ENCODE data around the gene STRADA. TPM values are rescaled to one million over a fixed set of nuclear protein-coding genes. Genes with fewer than 3 reads are reported as not detected.

STRADA gene
- total and polyA plus RNA-seq, 9 of the 15 experiments (the other 6 are each of a cell fraction or from before 2014, with no cell fraction given), result 6.6 to 33.0 (median 20.5) TPM

DNA sequence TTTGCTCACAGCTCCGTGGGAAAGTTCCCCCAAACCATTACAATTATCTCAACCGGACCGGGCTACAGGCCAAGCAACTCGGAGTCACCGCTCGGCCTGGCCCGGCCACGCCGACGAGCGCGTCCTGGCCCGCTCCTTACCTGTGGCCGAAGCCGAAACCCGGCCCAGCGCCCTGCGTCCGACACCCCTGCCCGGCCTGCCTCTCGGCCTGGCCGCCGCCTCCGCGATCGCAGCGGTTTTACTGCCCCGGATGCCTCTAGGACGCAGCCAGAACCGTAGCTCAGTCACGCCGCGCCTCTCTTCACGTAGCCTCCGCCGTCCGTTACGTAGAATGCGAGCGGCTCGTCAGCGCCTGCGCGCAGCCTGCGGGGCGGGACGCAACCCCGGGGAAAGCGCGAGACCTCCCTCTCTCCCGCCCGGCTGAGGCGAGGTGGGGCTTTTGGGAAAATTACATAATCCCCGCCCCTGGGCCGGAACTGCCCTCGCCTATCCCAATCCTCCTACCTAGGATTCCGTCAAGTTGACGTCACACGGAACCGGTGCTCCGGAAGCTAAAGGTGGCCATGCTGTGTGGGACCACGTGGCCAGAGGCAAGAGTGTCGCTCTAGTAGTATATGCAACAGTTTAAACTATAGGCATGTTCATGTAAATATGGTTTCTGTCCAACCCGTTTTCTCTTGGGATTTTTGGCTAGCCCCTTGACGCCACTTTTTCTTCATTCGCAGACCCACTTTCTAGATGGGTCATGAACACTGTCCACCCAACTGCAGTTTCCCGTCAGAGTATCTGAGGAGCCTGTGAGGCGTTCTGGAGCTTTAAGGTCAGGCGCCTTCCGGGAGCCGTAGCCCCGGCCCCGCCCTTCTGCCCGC, 31.9 kb upstream of the STRADA start, which contains the start of gene CCDC47 (continued):
- TF ChIP-seq HMBOX1 (IDR thresholded peaks at IDR 0.05) (no peak; the same call in 1 of the 2 replicates), E2F4 (CRISPR knock-in tag; IDR thresholded peaks at IDR 0.05; ENCODE audit: low read depth) (0 out of 2 replicates have a peak, but pooled peaks have one; percentile 27), SIN3B (IDR thresholded peaks at IDR 0.05; ENCODE audit: low read depth) (peak; percentile 51; the same call in 1 of the 2 replicates), ELK1 (CRISPR knock-in tag; IDR thresholded peaks at IDR 0.05) (no peak), ZNF589 (CRISPR knock-in tag; IDR thresholded peaks at IDR 0.05; ENCODE audit: low read depth) (peak; percentile 90), ASH1L (IDR thresholded peaks at IDR 0.05; ENCODE audit: borderline replicate concordance, low read depth, partially characterized antibody) (peak; percentile 27), TEAD4 (IDR thresholded peaks at IDR 0.05; ENCODE audit: low read length) (peak; percentile 59), TEAD4 (CRISPR knock-in tag; IDR thresholded peaks at IDR 0.05; ENCODE audit: borderline replicate concordance) (no peak), HSF4 (CRISPR knock-in tag; IDR thresholded peaks at IDR 0.05; ENCODE audit: borderline replicate concordance) (no peak), PHB2 (IDR thresholded peaks at IDR 0.05; ENCODE audit: low read depth) (no peak)
- TF ChIP-seq, protein P1, sequence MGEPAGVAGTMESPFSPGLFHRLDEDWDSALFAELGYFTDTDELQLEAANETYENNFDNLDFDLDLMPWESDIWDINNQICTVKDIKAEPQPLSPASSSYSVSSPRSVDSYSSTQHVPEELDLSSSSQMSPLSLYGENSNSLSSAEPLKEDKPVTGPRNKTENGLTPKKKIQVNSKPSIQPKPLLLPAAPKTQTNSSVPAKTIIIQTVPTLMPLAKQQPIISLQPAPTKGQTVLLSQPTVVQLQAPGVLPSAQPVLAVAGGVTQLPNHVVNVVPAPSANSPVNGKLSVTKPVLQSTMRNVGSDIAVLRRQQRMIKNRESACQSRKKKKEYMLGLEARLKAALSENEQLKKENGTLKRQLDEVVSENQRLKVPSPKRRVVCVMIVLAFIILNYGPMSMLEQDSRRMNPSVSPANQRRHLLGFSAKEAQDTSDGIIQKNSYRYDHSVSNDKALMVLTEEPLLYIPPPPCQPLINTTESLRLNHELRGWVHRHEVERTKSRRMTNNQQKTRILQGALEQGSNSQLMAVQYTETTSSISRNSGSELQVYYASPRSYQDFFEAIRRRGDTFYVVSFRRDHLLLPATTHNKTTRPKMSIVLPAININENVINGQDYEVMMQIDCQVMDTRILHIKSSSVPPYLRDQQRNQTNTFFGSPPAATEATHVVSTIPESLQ (CRISPR knock-in tag; IDR thresholded peaks at IDR 0.05), result peak; percentile 77; the same call in 1 of the 2 replicates

Data from K562 (cell line).